Gastrocnemius medialis (tissue), 4 donors: ENCODE measurements around the gene NMT2. TPM values are rescaled to one million over a fixed set of nuclear protein-coding genes. Genes with fewer than 3 reads are reported as not detected.
"Not testable (repeated sequence)": the region's sequence is repeated elsewhere in the genome, so short reads cannot be mapped to it uniquely, and the experiment has no call there.

Source experiments
- ATAC-seq, 2 donors: fragments of 150-250 bp; one replicate each; pipeline ENCODE4 v1.9.1; 2016
- DNase-seq, 2 donors: peaks; one replicate each; pipeline ENCODE4 v3.0.0-alpha.2; 2019
- H3K27ac ChIP-seq, 4 donors: fragments of 200-600 bp; sonication (generic); 1 replicate in 1 of 4; 2 replicates in 3 of 4; pipeline ENCODE4 v1.5.1; 2016 to 2018; ENCODE audit warnings: mild to moderate bottlenecking in 2 of 4, moderate library complexity in 1 of 4
- H3K27me3 ChIP-seq, 3 donors: fragments of 200-600 bp; sonication (generic) in 2 of 3; 1 replicate in 1 of 3; 2 replicates in 2 of 3; pipeline versions ENCODE4 v1.5.1 to v1.6.0; 2016 to 2019; ENCODE audit warnings: mild to moderate bottlenecking in 1 of 3, moderate library complexity in 1 of 3
- H3K36me3 ChIP-seq, 2 donors: fragments of 200-600 bp; sonication (generic) in 1 of 2; one replicate each; pipeline ENCODE4 v1.5.1; 2017 to 2018
- H3K4me1 ChIP-seq, 2 donors: fragments of 200-600 bp; sonication (generic) in 1 of 2; one replicate each; pipeline ENCODE4 v1.5.1; 2016 to 2017; ENCODE audit warnings: mild to moderate bottlenecking in 2 of 2
- H3K4me3 ChIP-seq, 4 donors: fragments of 200-600 bp; sonication (generic) in 3 of 4; 1 replicate in 1 of 4; 2 replicates in 3 of 4; pipeline ENCODE4 v1.5.1; 2016 to 2019; ENCODE audit warnings: mild to moderate bottlenecking in 2 of 4
- H3K9me3 ChIP-seq, 3 donors: fragments of 200-600 bp; sonication (generic) in 2 of 3; 1 replicate in 1 of 3; 2 replicates in 2 of 3; pipeline ENCODE4 v1.5.1; 2016 to 2019
- CTCF ChIP-seq, 5 experiments: fragments of 450-650 bp in 3 of 5; fragments of 200-600 bp in 2 of 5; sonication (generic) in 2 of 5; IDR thresholded peaks in 4 of 5; conservative IDR thresholded peaks in 1 of 5; 1 replicate in 4 of 5; 2 replicates in 1 of 5; pipeline ENCODE4 v1.5.1; 2016 to 2019; ENCODE audit warnings: antibody characterized with exemption in 5 of 5, mild to moderate bottlenecking in 3 of 5, moderate library complexity in 3 of 5
- POLR2A ChIP-seq, 2 donors: fragments of 450-650 bp; IDR thresholded peaks; one replicate each; pipeline ENCODE4 v1.6.1; 2017; ENCODE audit warnings: antibody characterized with exemption in 2 of 2, mild to moderate bottlenecking in 2 of 2, moderate library complexity in 2 of 2
- in situ Hi-C, 4 donors: fragments of 200-750 bp; cut with MboI; loops; one replicate each; pipeline versions ENCODE4 v1.15.0 to v1.8.0; 2017; ENCODE audit warnings: low sequenced_read_pairs in 4 of 4
- intact Hi-C: fragments of 100-400 bp; cut with DNase I; formaldehyde crosslinking; loops from one replicate; pipeline ENCODE4 v1.15.1; 2023; ENCODE audit warnings: low total_unique reads
- total RNA-seq, 4 donors: library from RNA; depleted of rRNA; stranded (reverse); fragments of >200 nt; gene quantifications; one replicate each; pipeline versions ENCODE4 v1.1.0 to v1.2.3, GENCODE V29; 2016

Gene NMT2
- total RNA-seq, 4 donors from 2014 or later, result 6.0 to 10.3 (median 8.2) TPM

DNA sequence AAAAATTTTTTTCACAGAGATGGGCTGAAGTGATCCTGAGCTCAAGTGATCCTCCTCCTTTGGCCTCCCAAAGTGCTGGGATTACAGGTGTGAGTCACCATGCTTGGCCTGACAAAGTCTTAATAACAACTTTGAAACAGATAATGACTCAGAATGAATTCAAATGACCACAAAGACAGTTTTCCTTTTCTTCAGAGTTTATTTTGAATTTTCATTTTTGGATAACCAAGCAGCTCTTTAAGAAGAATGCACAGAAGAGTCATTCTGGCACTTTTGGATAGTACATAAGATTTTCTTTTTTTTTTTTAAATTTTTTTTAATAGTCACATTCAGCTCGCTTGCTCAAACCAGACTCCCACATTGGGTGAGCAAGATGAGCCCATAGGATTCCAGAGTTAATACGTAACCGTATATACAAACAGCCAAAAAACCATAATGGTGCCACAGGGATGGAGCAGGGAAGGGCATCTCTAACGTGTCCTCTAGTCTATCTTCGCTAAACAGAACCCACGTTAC is 43.0 kb upstream of the NMT2 start:
- Histone ChIP-seq H3K36me3 (no peaks in the 10 kb centered on the region), H3K4me1 (peaks cover 0 to 4% of the 10 kb centered on the region in 2 donors), H3K27ac (no peak overlapping the region), H3K27me3 (no peaks in the 10 kb centered on the region), H3K4me3 (no peak overlapping the region), H3K9me3 (no peaks in the 10 kb centered on the region)
- TF ChIP-seq CTCF (IDR thresholded peaks at IDR 0.05 in 4 of 5, conservative IDR thresholded peaks at IDR 0.05 in 1 of 5) (no peak), POLR2A (IDR thresholded peaks at IDR 0.05) (no peak)
- in situ Hi-C loops, result loop anchor here in 2 of 4 donors (10.0 kb wide), 2 partner anchors 153 to 163 kb away; partner anchors contain the start of gene FAM171A1 (in 1 of the 2)
- no peak for DNase-seq
- ATAC-seq, result no peak
- intact Hi-C loops, result no loop called here

DNA sequence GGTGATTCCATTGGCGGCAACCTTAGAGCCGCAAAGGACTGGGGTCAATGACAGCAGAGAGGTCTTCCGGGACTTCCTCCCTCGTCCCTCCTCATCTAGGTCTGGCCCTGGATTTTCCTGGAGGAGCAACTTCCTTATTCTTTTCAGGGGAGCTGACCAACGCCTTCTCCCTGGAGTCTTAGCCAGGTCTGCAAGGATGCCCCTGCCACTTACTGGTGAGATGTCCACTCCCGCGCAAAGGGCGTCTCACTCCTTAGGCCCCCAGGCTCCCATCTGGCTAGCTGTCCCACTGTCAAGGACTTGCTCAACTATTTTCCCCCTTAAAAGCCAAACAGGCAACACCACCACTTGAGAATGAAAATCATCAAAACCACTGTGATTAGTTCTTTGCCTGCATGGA is 42.0 kb upstream of the NMT2 start:
- in situ Hi-C loops (loop anchor here in 2 of 4 donors (10.0 kb wide), 2 partner anchors 154 to 164 kb away; partner anchors contain the start of gene FAM171A1 (in 1 of the 2)), intact Hi-C loops (no loop called here)
- DNase-seq, result no peak
- H3K27me3 ChIP-seq, result no peaks in the 10 kb centered on the region
- TF ChIP-seq CTCF (IDR thresholded peaks at IDR 0.05 in 4 of 5, conservative IDR thresholded peaks at IDR 0.05 in 1 of 5) (no peak), POLR2A (IDR thresholded peaks at IDR 0.05) (no peak)
- H3K36me3 ChIP-seq, result no peaks in the 10 kb centered on the region
- no peak for ATAC-seq
- H3K9me3 ChIP-seq, result no peaks in the 10 kb centered on the region
- no peak overlapping the region for H3K4me3 ChIP-seq
- H3K27ac ChIP-seq, result no peak overlapping the region
- H3K4me1 ChIP-seq, result peaks cover 0 to 4% of the 10 kb centered on the region in 2 donors

DNA sequence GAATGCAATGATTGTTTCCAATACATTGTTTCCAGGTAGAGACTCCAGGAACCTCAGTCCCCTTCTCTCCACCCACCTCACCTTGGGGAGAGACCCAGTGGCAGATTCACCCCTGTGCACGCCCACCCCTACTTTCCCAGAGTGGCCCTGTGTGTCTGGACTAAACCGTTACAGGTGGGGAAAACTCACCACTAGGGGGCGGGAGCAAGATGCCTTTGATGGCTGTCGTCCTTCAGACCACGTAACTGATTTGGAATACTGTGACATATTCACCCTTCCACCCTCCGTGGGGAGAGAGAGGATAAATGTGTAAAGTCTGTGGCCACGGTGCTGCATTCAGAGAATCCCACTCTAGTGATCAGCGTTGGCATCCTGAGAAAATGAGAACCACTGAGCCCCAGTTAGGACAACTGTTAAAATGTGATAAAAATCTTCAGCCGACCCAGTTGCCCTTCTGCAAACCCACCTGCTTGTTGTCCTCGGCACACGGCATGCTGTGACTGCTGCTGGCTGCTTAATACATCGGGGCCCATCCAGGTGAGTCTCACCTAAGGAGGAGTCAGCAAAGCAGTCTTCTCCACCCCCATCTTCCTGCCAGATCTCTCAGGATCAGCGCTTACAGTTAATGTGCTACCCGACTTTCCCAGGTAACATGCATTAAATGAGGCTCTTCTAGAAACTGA is 41.5 kb upstream of the NMT2 start:
- H3K9me3 ChIP-seq, result no peaks in the 10 kb centered on the region
- no peak overlapping the region for H3K4me3 ChIP-seq
- TF ChIP-seq POLR2A (IDR thresholded peaks at IDR 0.05) (no peak), CTCF (IDR thresholded peaks at IDR 0.05 in 4 of 5, conservative IDR thresholded peaks at IDR 0.05 in 1 of 5) (peak; percentile 38 to 82 (median 64))
- DNase-seq (peak; percentile 49 to 54), ATAC-seq (peak; percentile 73 to 77)
- peaks cover 0 to 4% of the 10 kb centered on the region in 2 donors for H3K4me1 ChIP-seq
- in situ Hi-C loops (loop anchor here in 2 of 4 donors (10.0 kb wide), 2 partner anchors 155 to 165 kb away; partner anchors contain the start of gene FAM171A1 (in 1 of the 2)), intact Hi-C loops (loop anchor here (1.0 kb wide), 1 partner anchor 161 kb away; the partner anchor contains the start of gene FAM171A1)
- H3K36me3 ChIP-seq, result no peaks in the 10 kb centered on the region
- no peaks in the 10 kb centered on the region for H3K27me3 ChIP-seq
- H3K27ac ChIP-seq, result no peak overlapping the region

GRCh38 chr10:15208221-15208620 is 39.7 kb upstream of the NMT2 start:
- Histone ChIP-seq H3K27ac (no peak overlapping the region), H3K27me3 (no peaks in the 10 kb centered on the region), H3K4me3 (no peak overlapping the region), H3K9me3 (no peaks in the 10 kb centered on the region), H3K4me1 (peaks cover 0 to 4% of the 10 kb centered on the region in 2 donors), H3K36me3 (no peaks in the 10 kb centered on the region)
- in situ Hi-C loops, result no loop called here
- no peak for DNase-seq
- ATAC-seq, result no peak
- intact Hi-C loops, result no loop called here
- no peak for TF ChIP-seq POLR2A (IDR thresholded peaks at IDR 0.05)
- no peak for TF ChIP-seq CTCF (IDR thresholded peaks at IDR 0.05 in 4 of 5, conservative IDR thresholded peaks at IDR 0.05 in 1 of 5)

- H3K4me3 ChIP-seq, H3K9me3 ChIP-seq, ATAC-seq, in situ Hi-C loops, H3K4me1 ChIP-seq, DNase-seq, H3K36me3 ChIP-seq, H3K27ac ChIP-seq, H3K27me3 ChIP-seq, intact Hi-C loops: not testable (repeated sequence)
These were observed 38.9 kb upstream of the NMT2 start for GRCh38 chr10:15207410-15207809.
